ENCODE results near the gene LRRN2.
"Not testable (repeated sequence)": the region's sequence is repeated elsewhere in the genome, so short reads cannot be mapped to it uniquely, and the experiment has no call there.

The LRRN2 gene

GRCh38 chr1:204630132-204630905, 55.2 kb downstream of the LRRN2 start:
- Histone ChIP-seq H3K4me2 (ENCODE audit: low read length) (no peak overlapping the region), H3K9ac (ENCODE audit: low read length) (no peak overlapping the region), H3K27me3 (ENCODE audit: insufficient read depth, low read length) (peaks cover 12% of the 10 kb centered on the region; the same call in 1 of the 2 replicates), H3K9me2 (ENCODE audit: low read depth, low read length) (no peaks in the 10 kb centered on the region), H4K20me1 (ENCODE audit: insufficient read depth, low read length) (no peaks in the 10 kb centered on the region), H3K4me3 (ENCODE audit: low read depth, low read length, poor library complexity, severe bottlenecking) (no peak overlapping the region), H3K9me3 (ENCODE audit: low read length) (no peaks in the 10 kb centered on the region), H3F3A (ENCODE audit: insufficient read depth, low read length) (no peaks in the 10 kb centered on the region), H3K36me3 (ENCODE audit: insufficient read depth, low read length) (no peaks in the 10 kb centered on the region), H3K4me1 (ENCODE audit: insufficient read depth, low read length, severe bottlenecking) (no peaks in the 10 kb centered on the region), H2AFZ (ENCODE audit: low read length) (no peak overlapping the region), H3K79me2 (ENCODE audit: insufficient read depth, low read length) (no peaks in the 10 kb centered on the region), H3K27ac (ENCODE audit: low read depth, low read length, poor library complexity, severe bottlenecking) (no peak overlapping the region)
- TF ChIP-seq CTCF (IDR thresholded peaks at IDR 0.05; ENCODE audit: low read length): no peak
- TF ChIP-seq EZH2 (IDR thresholded peaks at IDR 0.05; ENCODE audit: borderline replicate concordance, low read length): no peak

GRCh38 chr1:204629459-204629858, 56.1 kb downstream of the LRRN2 start:
- not testable (repeated sequence) for H3K4me1 ChIP-seq (ENCODE audit: insufficient read depth, low read length, severe bottlenecking); H3K79me2 ChIP-seq (ENCODE audit: insufficient read depth, low read length); H3K27ac ChIP-seq (ENCODE audit: low read depth, low read length, poor library complexity, severe bottlenecking); H4K20me1 ChIP-seq (ENCODE audit: insufficient read depth, low read length); H3K9ac ChIP-seq (ENCODE audit: low read length); H3K4me2 ChIP-seq (ENCODE audit: low read length); H3K9me2 ChIP-seq (ENCODE audit: low read depth, low read length); H3K9me3 ChIP-seq (ENCODE audit: low read length); H3K36me3 ChIP-seq (ENCODE audit: insufficient read depth, low read length); H2AFZ ChIP-seq (ENCODE audit: low read length); H3F3A ChIP-seq (ENCODE audit: insufficient read depth, low read length); H3K4me3 ChIP-seq (ENCODE audit: low read depth, low read length, poor library complexity, severe bottlenecking)
- H3K27me3 ChIP-seq (ENCODE audit: insufficient read depth, low read length): peaks cover 12% of the 10 kb centered on the region; the same call in 1 of the 2 replicates

- H3K4me1 ChIP-seq (ENCODE audit: insufficient read depth, low read length, severe bottlenecking): no peaks in the 10 kb centered on the region
- H3K36me3 ChIP-seq (ENCODE audit: insufficient read depth, low read length): no peaks in the 10 kb centered on the region
- H3F3A ChIP-seq (ENCODE audit: insufficient read depth, low read length): no peaks in the 10 kb centered on the region
- H3K27me3 ChIP-seq (ENCODE audit: insufficient read depth, low read length): peaks cover 17% of the 10 kb centered on the region
- H3K9ac ChIP-seq (ENCODE audit: low read length): no peak overlapping the region
- H3K4me3 ChIP-seq (ENCODE audit: low read depth, low read length, poor library complexity, severe bottlenecking): no peak overlapping the region
- no peak overlapping the region for H3K4me2 ChIP-seq (ENCODE audit: low read length)
- no peaks in the 10 kb centered on the region for H3K9me3 ChIP-seq (ENCODE audit: low read length)
- no peak overlapping the region for H2AFZ ChIP-seq (ENCODE audit: low read length)
- H3K79me2 ChIP-seq (ENCODE audit: insufficient read depth, low read length): no peaks in the 10 kb centered on the region
- H3K9me2 ChIP-seq (ENCODE audit: low read depth, low read length): no peaks in the 10 kb centered on the region
- no peaks in the 10 kb centered on the region for H4K20me1 ChIP-seq (ENCODE audit: insufficient read depth, low read length)
- H3K27ac ChIP-seq (ENCODE audit: low read depth, low read length, poor library complexity, severe bottlenecking): no peak overlapping the region
- TF ChIP-seq EZH2 (IDR thresholded peaks at IDR 0.05; ENCODE audit: borderline replicate concordance, low read length): no peak
These were observed 56.7 kb downstream of the LRRN2 start for GRCh38 chr1:204628868-204629267.

- Histone ChIP-seq H3K4me1 (ENCODE audit: insufficient read depth, low read length, severe bottlenecking) (no peaks in the 10 kb centered on the region), H3K36me3 (ENCODE audit: insufficient read depth, low read length) (no peaks in the 10 kb centered on the region), H3K9me2 (ENCODE audit: low read depth, low read length) (no peaks in the 10 kb centered on the region), H3F3A (ENCODE audit: insufficient read depth, low read length) (no peaks in the 10 kb centered on the region), H4K20me1 (ENCODE audit: insufficient read depth, low read length) (no peaks in the 10 kb centered on the region), H3K4me2 (ENCODE audit: low read length) (no peak overlapping the region), H3K79me2 (ENCODE audit: insufficient read depth, low read length) (no peaks in the 10 kb centered on the region), H3K4me3 (ENCODE audit: low read depth, low read length, poor library complexity, severe bottlenecking) (no peak overlapping the region), H2AFZ (ENCODE audit: low read length) (no peak overlapping the region), H3K9me3 (ENCODE audit: low read length) (no peaks in the 10 kb centered on the region), H3K9ac (ENCODE audit: low read length) (no peak overlapping the region), H3K27me3 (ENCODE audit: insufficient read depth, low read length) (peaks cover 24% of the 10 kb centered on the region), H3K27ac (ENCODE audit: low read depth, low read length, poor library complexity, severe bottlenecking) (no peak overlapping the region)
- TF ChIP-seq CTCF (IDR thresholded peaks at IDR 0.05; ENCODE audit: low read length) (no peak), EZH2 (IDR thresholded peaks at IDR 0.05; ENCODE audit: borderline replicate concordance, low read length) (no peak)
These were observed 58.1 kb downstream of the LRRN2 start for GRCh38 chr1:204627436-204627835.
